HepG2 (cell line): ENCODE data around the gene IPO5. TPM values are rescaled to one million over a fixed set of nuclear protein-coding genes. Genes with fewer than 3 reads are reported as not detected.

Source experiments
- ATAC-seq: fragments of 200-7000 bp; cut with Tn5 transposase; 3 replicates; pipeline ENCODE4 v1.9.1; 2020; ENCODE audit warnings: mild to moderate bottlenecking, moderate library complexity
- BruUV-seq: library from RNA; stranded (reverse); fragments of 400-500 nt; replicated peaks from 2 replicates; lab custom pipeline; 2021; lab: Mats Ljungman, UMichigan
- CTCF ChIA-PET: fragments of 300-600 bp; formaldehyde crosslinking; extraction: SDS; loops from one replicate; lab custom pipeline; 2021; ENCODE audit warnings: low total read pairs, inconsistent platforms, low intra/inter-chr PET ratio; lab: Yijun Ruan, JAX
- POLR2A ChIA-PET: fragments of 350-600 bp; sonication (Branson Sonifier 250); formaldehyde crosslinking; loops from one replicate; lab custom pipeline; 2020; ENCODE audit warnings: antibody characterized with exemption, inconsistent platforms; lab: Yijun Ruan, JAX
- DNase-seq: peaks from one replicate; pipeline ENCODE4 v3.0.0-alpha.2; 2015; ENCODE audit warnings: low spot score
- FAIRE-seq: peaks from 3 replicates; lab custom pipeline; 2011; peaks lifted over from hg19 to GRCh38; lab: Jason Lieb, UNC
- H2AFZ ChIP-seq: one replicate; pipeline ENCODE4 v1.6.1; 2011; ENCODE audit warnings: low read length, inconsistent platforms
- H3K27ac ChIP-seq: fragments of 300-600 bp; 3 replicates; pipeline ENCODE4 v1.8.0; 2011; ENCODE audit warnings: mixed run types, mild to moderate bottlenecking, mixed read lengths, low read length, inconsistent platforms; ENCODE audit not compliant: insufficient read depth; ENCODE audit errors: extremely low read length
- H3K27me3 ChIP-seq, 2 experiments: fragments of 200-600 bp in 1 of 2; 2 replicates in 1 of 2; 3 replicates in 1 of 2; pipeline versions ENCODE4 v1.6.0 to v1.8.0; 2011; ENCODE audit warnings: low read length in 2 of 2, mild to moderate bottlenecking in 2 of 2, moderate library complexity in 2 of 2, inconsistent platforms in 1 of 2; ENCODE audit not compliant: insufficient read depth in 2 of 2, control insufficient read depth in 1 of 2
- H3K36me3 ChIP-seq, 2 experiments: fragments of 200-600 bp in 1 of 2; replicated peaks in 1 of 2; 2 replicates in 1 of 2; 3 replicates in 1 of 2; pipeline versions ENCODE4 v1.5.1 to v1.8.0; 2011; ENCODE audit warnings: low read length in 2 of 2, inconsistent platforms in 1 of 2; ENCODE audit not compliant: insufficient read depth in 2 of 2, control insufficient read depth in 1 of 2
- H3K4me1 ChIP-seq: 2 replicates; pipeline ENCODE4 v1.5.1; 2012; ENCODE audit warnings: low read length, inconsistent platforms; ENCODE audit not compliant: insufficient read depth
- H3K4me2 ChIP-seq: 2 replicates; pipeline ENCODE4 v1.6.0; 2011; ENCODE audit warnings: low read depth, low read length, inconsistent platforms
- H3K4me3 ChIP-seq, 3 experiments: fragments of 200-600 bp in 1 of 3; sonication (generic), shearing (Covaris generic) in 1 of 3; replicated peaks in 1 of 3; 2 replicates each; pipeline ENCODE4 v1.5.1; 2011 to 2016; ENCODE audit warnings: low read length in 3 of 3, inconsistent platforms in 2 of 3, low read depth in 2 of 3, mild to moderate bottlenecking in 2 of 3, control low read depth in 1 of 3, mixed read lengths in 1 of 3; ENCODE audit not compliant: insufficient read depth in 1 of 3
- H3K79me2 ChIP-seq: one replicate; pipeline ENCODE4 v1.6.1; 2011; ENCODE audit warnings: low read length, inconsistent platforms; ENCODE audit not compliant: insufficient read depth
- H3K9ac ChIP-seq: 2 replicates; pipeline ENCODE4 v1.6.0; 2011; ENCODE audit warnings: mild to moderate bottlenecking, low read depth, low read length, inconsistent platforms; ENCODE audit not compliant: insufficient read depth
- H3K9me3 ChIP-seq: 2 replicates; pipeline ENCODE4 v1.5.1; 2012; ENCODE audit warnings: mild to moderate bottlenecking, low read length
- H4K20me1 ChIP-seq: 2 replicates; pipeline ENCODE4 v1.6.0; 2011; ENCODE audit warnings: inconsistent platforms, mild to moderate bottlenecking, low read length, moderate library complexity; ENCODE audit not compliant: insufficient read depth
- ATF7 ChIP-seq, 2 experiments: fragments of 450-650 bp in 1 of 2; sonication (generic) in 1 of 2; formaldehyde crosslinking in 1 of 2; IDR thresholded peaks; 2 replicates each; pipeline versions ENCODE4 v1.4.0 to v1.6.1; 2016 to 2020; ENCODE audit warnings: antibody characterized with exemption in 1 of 2, mild to moderate bottlenecking in 1 of 2, missing genetic modification reagents in 1 of 2
- CREB1 ChIP-seq, 2 experiments: fragments of 450-650 bp in 1 of 2; IDR thresholded peaks; 2 replicates each; pipeline ENCODE4 v1.6.1; 2016 to 2017; ENCODE audit warnings: control low read depth in 1 of 2, mild to moderate bottlenecking in 1 of 2, missing compliant biosample characterization in 1 of 2, missing genetic modification characterization in 1 of 2
- EZH2 ChIP-seq: conservative IDR thresholded peaks from 2 replicates; pipeline ENCODE4 v1.6.1; 2012; ENCODE audit warnings: mild to moderate bottlenecking, low read depth, low read length, moderate library complexity
- SALL2 ChIP-seq: sonication (generic); formaldehyde crosslinking; IDR thresholded peaks from 2 replicates; pipeline ENCODE4 v1.8.1; 2023; ENCODE audit warnings: mild to moderate bottlenecking, missing genetic modification reagents, inconsistent platforms
- THYN1 ChIP-seq: sonication (generic); formaldehyde crosslinking; IDR thresholded peaks from 2 replicates; pipeline ENCODE4 v1.8.1; 2023; ENCODE audit warnings: low read depth, mild to moderate bottlenecking, moderate library complexity, missing genetic modification reagents, borderline replicate concordance
- ZBTB10 ChIP-seq: sonication (generic); formaldehyde crosslinking; IDR thresholded peaks from 2 replicates; pipeline ENCODE4 v1.4.0; 2020; ENCODE audit warnings: missing genetic modification reagents, borderline replicate concordance
- ZNF317 ChIP-seq: sonication (generic); formaldehyde crosslinking; IDR thresholded peaks from 2 replicates; pipeline ENCODE4 v1.5.0; 2020; ENCODE audit warnings: mild to moderate bottlenecking, missing genetic modification reagents
- WGBS: methylation state at CpG from one replicate; pipeline ENCODE4 v1.1.6; 2017; ENCODE audit warnings: low lambda C conversion rate; 5-methylcytosine and 5-hydroxymethylcytosine counted together
- in situ Hi-C: cut with HindIII; loops from 2 replicates; pipeline ENCODE4 v1.10.0; 2017; ENCODE audit warnings: low pct_unique_long_range_greater_than_20kb; ENCODE audit not compliant: extremely low pct_ligation_motif_present
- intact Hi-C: fragments of 100-400 bp; cut with micrococcal nuclease; formaldehyde crosslinking; loops from one replicate; pipeline ENCODE4 v1.10.0; 2022; ENCODE audit not compliant: unreplicated experiment
- polyA plus RNA-seq, 8 experiments: library from polyadenylated mRNA; depleted of rRNA in 3 of 8; stranded (reverse) in 7 of 8; unstranded in 1 of 8; fragments of >200 nt; fragmentation: Illumina TruSeq in 4 of 8; extraction: Trizol in 4 of 8; gene quantifications; 2 replicates each; pipeline versions ENCODE4 v1.2.1 to v1.2.3, GENCODE V29; 2011 to 2016; ENCODE audit warnings: low read depth in 4 of 8, missing spikeins in 1 of 8, mixed read lengths in 1 of 8; ENCODE audit not compliant: insufficient read depth in 1 of 8
- total RNA-seq, 5 experiments: library from RNA; depleted of rRNA; stranded (reverse); fragments of >200 nt; fragmentation: Illumina TruSeq; extraction: Trizol; gene quantifications; 2 replicates each; pipeline ENCODE4 v1.2.3, GENCODE V29; 2016; ENCODE audit warnings: low read depth in 1 of 5
- TF ChIP-seq, protein P1 (sequence below): IDR thresholded peaks from 2 replicates; pipeline ENCODE4 v1.6.1; 2018; ENCODE audit warnings: missing genetic modification reagents

IPO5 gene
- total and polyA plus RNA-seq, 2 of the 13 experiments (the other 11 are each of a cell fraction or from before 2014, with no cell fraction given): 155 to 242 TPM

- no peak overlapping the region for H3K4me3 ChIP-seq
- H3K27me3 ChIP-seq: no peaks in the 10 kb centered on the region
- H3K4me2 ChIP-seq: no peak overlapping the region
- no peak for ATAC-seq
- no peaks in the 10 kb centered on the region for H4K20me1 ChIP-seq
- no peak overlapping the region for H3K9ac ChIP-seq
- no peaks in the 10 kb centered on the region for H3K79me2 ChIP-seq
- H3K4me1 ChIP-seq: no peaks in the 10 kb centered on the region
- no peak for DNase-seq
- H2AFZ ChIP-seq: no peak overlapping the region
- WGBS: 95% methylated on average over 4 of the region's 4 CpGs
- intact Hi-C loops: no loop called here
- POLR2A ChIA-PET: no interaction called here
- H3K27ac ChIP-seq: no peak overlapping the region
- in situ Hi-C loops: no loop called here
- no TSS peak for BruUV-seq
- CTCF ChIA-PET: no interaction called here
- H3K36me3 ChIP-seq: peaks cover 28 to 80% of the 10 kb centered on the region in 2 experiments
- H3K9me3 ChIP-seq: no peaks in the 10 kb centered on the region
- FAIRE-seq: no peak
- TF ChIP-seq ZBTB10 (CRISPR knock-in tag): no peak
- peak; percentile 81 for TF ChIP-seq ATF7 (IDR thresholded peaks at IDR 0.05)
- no peak for TF ChIP-seq ATF7 (CRISPR knock-in tag; IDR thresholded peaks at IDR 0.05)
- TF ChIP-seq EZH2: no peak
- no peak for TF ChIP-seq THYN1 (CRISPR knock-in tag)
- TF ChIP-seq SALL2: no peak
- TF ChIP-seq CREB1 (IDR thresholded peaks at IDR 0.05): peak; percentile 59
- TF ChIP-seq CREB1 (CRISPR knock-in tag; IDR thresholded peaks at IDR 0.05): no peak
- TF ChIP-seq, protein P1, sequence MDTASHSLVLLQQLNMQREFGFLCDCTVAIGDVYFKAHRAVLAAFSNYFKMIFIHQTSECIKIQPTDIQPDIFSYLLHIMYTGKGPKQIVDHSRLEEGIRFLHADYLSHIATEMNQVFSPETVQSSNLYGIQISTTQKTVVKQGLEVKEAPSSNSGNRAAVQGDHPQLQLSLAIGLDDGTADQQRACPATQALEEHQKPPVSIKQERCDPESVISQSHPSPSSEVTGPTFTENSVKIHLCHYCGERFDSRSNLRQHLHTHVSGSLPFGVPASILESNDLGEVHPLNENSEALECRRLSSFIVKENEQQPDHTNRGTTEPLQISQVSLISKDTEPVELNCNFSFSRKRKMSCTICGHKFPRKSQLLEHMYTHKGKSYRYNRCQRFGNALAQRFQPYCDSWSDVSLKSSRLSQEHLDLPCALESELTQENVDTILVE: no peak
- TF ChIP-seq ZNF317 (CRISPR knock-in tag): no peak
Observed at GRCh38 chr13:98018293-98018692, 64.8 kb downstream of the IPO5 start.
